Stimulated activated naive B cell treated with anti-CD40 and anti-IgM and Interleukin-4, amounts not matched to agents 10 μg/mL and 1 μg/mL and 100 μg/mL, for 72 hours (primary cell): ENCODE data around the gene PIP5K1C.

Experiments used
- ATAC-seq, 2 donors: fragments of 150-1000 bp; cut with Tn5 transposase; replicated peaks; 2 replicates each; pipeline ENCODE4 v1.10.0; 2021; ENCODE audit warnings: moderate library complexity in 1 of 2
- DNase-seq: peaks from one replicate; pipeline ENCODE4 v3.0.0; 2021
- H3K27ac Mint-ChIP-seq: one replicate; pipeline ENCODE4 v1.8.0; 2022; ENCODE audit warnings: mild to moderate bottlenecking, mixed read lengths
- H3K27me3 Mint-ChIP-seq, 2 donors: one replicate each; pipeline ENCODE4 v1.8.0; 2022; ENCODE audit warnings: mixed read lengths in 2 of 2
- H3K36me3 Mint-ChIP-seq, 2 donors: one replicate each; pipeline ENCODE4 v1.8.0; 2022; ENCODE audit warnings: mixed read lengths in 2 of 2, mild to moderate bottlenecking in 1 of 2
- H3K4me1 Mint-ChIP-seq, 2 donors: one replicate each; pipeline ENCODE4 v1.8.0; 2022; ENCODE audit warnings: mixed read lengths in 2 of 2, mild to moderate bottlenecking in 1 of 2
- H3K4me3 Mint-ChIP-seq, 2 donors: one replicate each; pipeline ENCODE4 v1.8.0; 2022; ENCODE audit warnings: mild to moderate bottlenecking in 2 of 2, mixed read lengths in 2 of 2, moderate library complexity in 1 of 2
- H3K9me3 Mint-ChIP-seq, 2 donors: one replicate each; pipeline ENCODE4 v1.8.0; 2022; ENCODE audit warnings: mixed read lengths in 2 of 2, mild to moderate bottlenecking in 1 of 2

PIP5K1C gene

DNA sequence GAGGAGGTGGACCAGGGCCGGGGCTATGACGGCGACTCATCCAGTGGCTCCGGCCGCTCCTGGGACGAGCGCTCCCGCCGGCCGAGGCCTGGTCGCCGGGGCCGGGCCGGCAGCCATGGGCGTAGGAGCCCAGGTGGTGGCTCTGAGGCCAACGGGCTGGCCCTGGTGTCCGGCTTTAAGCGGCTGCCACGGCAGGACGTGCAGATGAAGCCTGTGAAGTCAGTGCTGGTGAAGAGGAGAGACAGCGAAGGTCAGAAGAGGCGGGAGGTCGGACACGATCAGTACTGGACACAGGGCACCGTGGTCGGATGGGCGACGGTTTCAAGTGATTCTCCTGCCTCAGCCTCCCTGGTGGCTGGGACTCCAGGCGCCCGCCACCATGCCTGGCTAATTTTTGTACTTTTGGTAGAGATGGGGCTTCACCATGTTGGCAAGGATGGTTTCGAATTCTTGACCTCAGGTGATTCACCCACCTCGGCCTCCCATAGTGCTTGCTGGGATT is 30.2 kb upstream of the PIP5K1C start:
- ATAC-seq, result no peak

DNA sequence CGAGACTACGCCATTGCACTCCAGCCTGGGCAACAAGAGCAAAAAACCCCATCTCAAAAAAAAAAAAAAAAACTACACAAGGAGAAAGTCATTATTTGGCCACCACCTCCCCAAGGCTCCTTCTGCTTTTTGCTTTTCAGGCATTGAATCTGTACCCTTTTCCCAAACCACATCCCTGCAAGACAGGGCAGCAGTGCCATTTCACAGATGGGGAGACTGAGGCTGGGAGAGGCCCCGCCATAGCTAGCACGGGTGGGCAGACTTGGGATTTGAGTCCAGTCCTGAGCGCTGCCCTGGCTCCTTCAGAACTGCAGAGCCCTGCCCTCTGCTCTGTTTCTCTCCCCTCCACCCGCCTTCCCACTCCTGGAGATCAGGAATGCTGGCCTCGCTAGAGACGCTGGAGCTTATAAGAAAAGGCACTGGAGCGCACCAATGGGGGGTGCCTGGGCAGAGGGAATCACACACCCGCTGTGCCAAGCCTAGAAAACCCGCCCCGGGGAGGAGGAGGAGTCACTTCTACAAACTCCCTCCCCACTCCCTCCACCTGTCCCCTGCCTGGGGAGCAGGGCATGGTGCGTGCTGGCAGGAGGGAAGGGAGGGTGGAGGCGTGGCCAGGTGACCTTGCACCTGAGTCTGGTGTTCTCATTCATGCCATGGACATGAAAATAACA is 25.5 kb upstream of the PIP5K1C start:
- H3K27me3 Mint-ChIP-seq, result peaks cover 17 to 28% of the 10 kb centered on the region in 2 donors
- peaks cover 0 to 1% of the 10 kb centered on the region in 2 donors for H3K36me3 Mint-ChIP-seq
- no peak for DNase-seq
- H3K27ac Mint-ChIP-seq, result no peak overlapping the region
- ATAC-seq, result no peak
- H3K4me1 Mint-ChIP-seq, result peaks cover 4 to 16% of the 10 kb centered on the region in 2 donors
- H3K9me3 Mint-ChIP-seq, result no peaks in the 10 kb centered on the region
- H3K4me3 Mint-ChIP-seq, result no peak overlapping the region

More for the DNA sequence above, 30.2 kb upstream of the PIP5K1C start:
- Mint-ChIP-seq H3K4me1 (no peaks in the 10 kb centered on the region), H3K36me3 (no peaks in the 10 kb centered on the region), H3K27ac (no peak overlapping the region), H3K9me3 (peaks cover 0 to 2% of the 10 kb centered on the region in 2 donors), H3K4me3 (no peak overlapping the region), H3K27me3 (peaks cover 0 to 8% of the 10 kb centered on the region in 2 donors)
- DNase-seq, result no peak

DNA sequence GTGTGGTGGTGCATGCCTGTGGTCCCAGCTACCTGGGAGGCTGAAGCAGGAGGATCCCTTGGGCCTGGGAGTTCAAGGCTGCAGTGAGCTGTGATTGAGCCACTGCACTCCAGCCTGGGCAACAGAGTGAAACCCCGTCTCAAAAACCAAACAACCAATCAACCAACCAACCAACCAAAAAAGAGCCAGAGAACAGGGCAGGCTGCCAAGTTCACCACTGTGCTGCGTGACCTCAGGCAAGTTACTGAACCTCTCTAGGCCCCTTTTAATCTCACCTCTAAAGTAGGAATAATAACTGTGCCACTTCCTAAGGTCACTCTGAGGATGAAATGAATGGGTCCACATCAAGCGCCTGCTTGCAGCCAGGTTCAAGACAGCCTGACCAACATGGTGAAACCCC is 24.9 kb upstream of the PIP5K1C start:
- Mint-ChIP-seq H3K27me3 (peaks cover 17 to 35% of the 10 kb centered on the region in 2 donors), H3K9me3 (no peaks in the 10 kb centered on the region), H3K27ac (no peak overlapping the region), H3K4me1 (peaks cover 4 to 16% of the 10 kb centered on the region in 2 donors), H3K36me3 (peaks cover 0 to 1% of the 10 kb centered on the region in 2 donors), H3K4me3 (no peak overlapping the region)
- ATAC-seq (no peak), DNase-seq (no peak)

DNA sequence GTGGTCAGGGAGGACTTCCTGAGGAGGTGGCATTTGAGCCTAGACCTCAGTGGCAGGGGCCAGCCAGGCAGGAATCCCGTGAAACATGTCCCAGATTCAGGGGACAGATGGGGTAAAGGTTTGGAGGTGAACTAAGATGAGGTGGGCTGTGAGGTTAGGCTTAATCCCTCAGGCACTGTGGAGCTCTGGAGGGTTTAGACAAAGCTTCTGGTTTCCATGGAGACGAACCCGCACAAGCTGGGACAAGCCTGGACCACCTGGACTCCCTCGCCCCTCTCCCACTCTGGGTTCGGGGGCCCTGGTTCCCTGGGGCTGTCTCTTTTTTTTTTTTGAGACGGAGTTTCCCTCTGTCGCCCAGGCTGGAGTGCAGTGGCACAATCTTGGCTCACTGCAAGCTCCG is 23.6 kb upstream of the PIP5K1C start:
- no peak for DNase-seq
- no peak overlapping the region for H3K4me3 Mint-ChIP-seq
- H3K27me3 Mint-ChIP-seq, result peaks cover 17 to 43% of the 10 kb centered on the region in 2 donors
- H3K36me3 Mint-ChIP-seq, result peaks cover 0 to 1% of the 10 kb centered on the region in 2 donors
- no peaks in the 10 kb centered on the region for H3K9me3 Mint-ChIP-seq
- peaks cover 9 to 16% of the 10 kb centered on the region in 2 donors for H3K4me1 Mint-ChIP-seq
- no peak for ATAC-seq
- H3K27ac Mint-ChIP-seq, result no peak overlapping the region

DNA sequence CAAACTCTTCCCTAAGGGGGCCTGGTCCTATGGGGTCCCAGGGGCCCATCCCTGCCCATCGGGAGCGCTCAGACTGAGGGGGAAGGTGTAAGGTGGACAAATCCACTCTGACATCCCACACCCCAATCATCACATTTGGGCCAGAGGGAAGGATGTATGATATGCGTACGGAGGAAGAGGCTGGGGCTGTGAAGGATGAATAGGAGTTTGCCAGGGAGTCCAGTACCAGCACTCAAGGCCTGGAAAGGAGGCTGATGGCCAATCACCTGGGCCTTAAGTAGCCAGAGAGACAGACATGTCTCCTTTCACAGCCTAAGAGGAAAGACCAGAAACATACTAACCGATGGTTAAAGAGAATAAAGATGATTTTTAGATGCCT is 22.8 kb upstream of the PIP5K1C start:
- Mint-ChIP-seq H3K4me3 (no peak overlapping the region), H3K9me3 (no peaks in the 10 kb centered on the region), H3K27me3 (peaks cover 17 to 48% of the 10 kb centered on the region in 2 donors), H3K27ac (no peak overlapping the region), H3K36me3 (peaks cover 0 to 1% of the 10 kb centered on the region in 2 donors), H3K4me1 (peaks cover 9 to 16% of the 10 kb centered on the region in 2 donors)
- ATAC-seq, result no peak
- DNase-seq, result no peak

DNA sequence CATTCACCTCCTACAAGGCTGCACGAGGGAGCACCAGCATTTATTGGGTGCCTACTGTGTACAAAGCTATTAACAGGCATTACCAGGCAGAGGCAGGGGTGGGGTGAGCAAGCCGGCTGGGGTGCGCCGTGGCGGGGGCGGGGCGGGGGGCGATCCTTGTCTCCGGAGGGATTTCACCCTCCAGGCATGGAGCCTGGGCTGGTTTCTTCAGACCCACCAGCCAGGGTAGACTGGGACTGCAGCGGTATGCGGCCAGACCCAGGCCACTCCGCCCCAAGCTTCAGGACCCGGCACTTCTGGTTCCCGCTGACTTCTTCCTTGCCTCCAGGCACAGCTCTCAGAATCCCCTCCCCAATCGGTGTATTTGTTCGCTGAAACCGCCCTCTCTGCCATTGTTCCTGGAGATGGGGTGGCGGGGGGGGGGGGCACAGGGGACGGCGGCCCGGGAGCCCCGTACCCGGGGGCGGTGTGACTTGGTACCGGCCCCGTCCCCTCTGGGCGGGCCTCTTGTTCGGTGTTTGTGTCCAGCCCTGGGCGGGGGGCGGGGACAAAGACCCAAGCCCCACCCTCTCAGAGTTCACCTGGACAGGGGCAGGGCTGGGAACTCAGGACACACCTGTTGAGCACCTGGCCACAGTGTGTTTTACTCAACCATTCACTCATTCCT is 22.3 kb upstream of the PIP5K1C start:
- Mint-ChIP-seq H3K4me3 (peak overlapping the region; percentile 21 to 29), H3K27ac (no peak overlapping the region)
- ATAC-seq, result no peak

DNA sequence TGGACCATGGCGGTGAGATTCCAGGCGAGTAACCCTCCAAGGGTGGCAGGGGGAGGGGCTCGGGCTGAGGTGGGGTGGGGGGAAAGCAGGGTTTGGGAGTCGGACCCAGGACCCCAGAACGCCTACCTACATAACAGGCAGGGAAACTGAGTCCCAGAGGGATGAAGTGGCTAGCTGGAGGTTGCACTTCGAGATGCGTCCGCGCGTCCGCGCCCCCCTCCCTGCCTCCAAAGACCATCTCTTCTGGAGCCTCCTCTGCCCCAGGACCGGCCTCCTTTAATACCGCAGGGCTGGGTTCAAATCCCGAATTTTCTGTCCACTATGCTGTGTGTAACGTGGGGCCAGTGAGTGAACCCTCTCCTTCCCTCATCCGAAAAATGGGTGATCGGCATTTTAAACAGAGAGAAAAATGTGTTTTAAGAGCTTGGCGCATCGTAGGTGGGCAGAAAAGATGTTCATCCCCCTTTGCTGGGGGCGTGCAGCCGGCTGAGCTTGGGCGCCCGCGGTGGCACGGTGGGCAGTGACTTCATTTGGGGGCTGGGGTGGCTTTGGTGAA is 21.7 kb upstream of the PIP5K1C start:
- peaks cover 17 to 48% of the 10 kb centered on the region in 2 donors for H3K27me3 Mint-ChIP-seq
- DNase-seq (no peak), ATAC-seq (no peak)
- H3K4me1 Mint-ChIP-seq, result peaks cover 9 to 16% of the 10 kb centered on the region in 2 donors
- H3K27ac Mint-ChIP-seq, result no peak overlapping the region
- peak overlapping the region; percentile 21 to 73 for H3K4me3 Mint-ChIP-seq
- peaks cover 0 to 1% of the 10 kb centered on the region in 2 donors for H3K36me3 Mint-ChIP-seq
- no peaks in the 10 kb centered on the region for H3K9me3 Mint-ChIP-seq

More for the DNA sequence above, 22.3 kb upstream of the PIP5K1C start:
- Mint-ChIP-seq H3K27me3 (peaks cover 17 to 48% of the 10 kb centered on the region in 2 donors), H3K9me3 (no peaks in the 10 kb centered on the region), H3K4me1 (peaks cover 9 to 16% of the 10 kb centered on the region in 2 donors), H3K36me3 (peaks cover 0 to 1% of the 10 kb centered on the region in 2 donors)
- no peak for DNase-seq

DNA sequence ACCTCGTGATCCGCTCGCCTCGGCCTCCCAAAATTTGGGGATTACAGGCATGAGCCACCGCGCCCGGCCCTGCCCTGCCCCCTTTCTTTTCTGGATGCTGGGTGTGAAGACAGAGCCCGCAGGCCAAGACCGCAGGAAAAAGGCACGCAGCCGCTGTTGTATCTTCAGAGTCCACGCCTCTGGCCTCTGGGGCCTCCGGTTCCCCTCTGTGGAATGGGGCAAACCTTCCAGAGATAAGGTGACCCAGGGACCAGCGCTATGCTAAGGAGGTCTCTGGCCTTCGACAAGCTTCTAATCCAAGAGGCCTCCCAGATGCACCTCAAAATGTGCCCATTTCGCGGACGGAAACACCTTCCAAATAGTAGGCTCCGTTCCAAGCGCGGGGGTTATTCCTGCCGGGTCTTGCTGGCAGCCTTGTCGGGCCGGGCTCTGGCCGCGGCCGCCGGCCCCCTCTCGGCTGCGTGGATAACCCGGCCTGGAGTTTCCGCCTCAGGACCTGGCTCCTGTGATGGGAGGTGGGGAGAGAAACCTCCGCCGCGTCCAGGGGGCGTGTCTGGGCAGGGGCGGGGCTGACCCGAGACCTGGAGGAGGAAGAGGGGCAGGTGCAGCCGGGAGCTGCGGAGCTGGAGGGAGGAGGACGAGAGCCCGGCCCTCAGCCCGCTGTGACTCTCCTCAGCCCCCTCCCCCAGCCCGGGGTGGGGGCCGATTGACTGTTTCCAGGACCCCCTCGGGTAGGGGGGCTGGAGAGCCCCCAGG is 21.0 kb upstream of the PIP5K1C start:
- peak; percentile 81 to 93 for ATAC-seq
- Mint-ChIP-seq H3K36me3 (peaks cover 0 to 1% of the 10 kb centered on the region in 2 donors), H3K9me3 (no peaks in the 10 kb centered on the region), H3K4me1 (peaks cover 9 to 16% of the 10 kb centered on the region in 2 donors), H3K27ac (peak overlapping the region; percentile 25), H3K27me3 (peaks cover 17 to 48% of the 10 kb centered on the region in 2 donors), H3K4me3 (peak overlapping the region; percentile 72 to 73)
- peak; percentile 86 for DNase-seq

DNA sequence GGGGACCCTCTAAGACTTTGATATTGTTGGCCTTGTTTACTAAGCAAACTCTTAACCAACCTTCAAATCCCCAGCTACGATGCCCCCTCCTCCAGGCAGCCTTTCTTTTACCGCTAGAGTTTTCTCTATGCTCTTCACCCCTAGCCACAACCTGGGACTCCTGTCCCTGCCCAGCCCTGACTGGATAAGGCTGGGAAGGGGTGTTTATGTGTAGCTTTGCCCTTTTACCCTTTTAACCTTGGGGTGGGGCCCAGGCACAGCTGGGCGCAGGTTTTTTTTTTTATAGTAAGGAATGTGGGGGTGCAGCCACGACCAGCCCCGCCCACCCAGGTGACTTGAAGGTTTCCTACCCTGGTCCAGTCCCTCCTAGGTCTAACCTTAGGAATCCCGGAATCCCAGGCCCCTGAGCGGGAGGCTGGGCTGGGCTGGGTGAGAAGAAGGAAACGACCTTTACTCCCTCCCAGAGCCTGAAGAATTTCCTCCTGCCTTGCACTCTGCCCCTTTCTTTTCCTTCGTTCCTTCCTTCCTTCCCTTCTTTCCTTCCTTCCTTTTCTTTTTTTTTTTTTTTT is 20.2 kb upstream of the PIP5K1C start:
- no peaks in the 10 kb centered on the region for H3K9me3 Mint-ChIP-seq
- no peak for ATAC-seq
- H3K36me3 Mint-ChIP-seq, result peaks cover 0 to 1% of the 10 kb centered on the region in 2 donors
- H3K4me3 Mint-ChIP-seq, result no peak overlapping the region
- peaks cover 9 to 16% of the 10 kb centered on the region in 2 donors for H3K4me1 Mint-ChIP-seq
- H3K27ac Mint-ChIP-seq, result peak overlapping the region; percentile 9
- peaks cover 17 to 48% of the 10 kb centered on the region in 2 donors for H3K27me3 Mint-ChIP-seq
- no peak for DNase-seq

DNA sequence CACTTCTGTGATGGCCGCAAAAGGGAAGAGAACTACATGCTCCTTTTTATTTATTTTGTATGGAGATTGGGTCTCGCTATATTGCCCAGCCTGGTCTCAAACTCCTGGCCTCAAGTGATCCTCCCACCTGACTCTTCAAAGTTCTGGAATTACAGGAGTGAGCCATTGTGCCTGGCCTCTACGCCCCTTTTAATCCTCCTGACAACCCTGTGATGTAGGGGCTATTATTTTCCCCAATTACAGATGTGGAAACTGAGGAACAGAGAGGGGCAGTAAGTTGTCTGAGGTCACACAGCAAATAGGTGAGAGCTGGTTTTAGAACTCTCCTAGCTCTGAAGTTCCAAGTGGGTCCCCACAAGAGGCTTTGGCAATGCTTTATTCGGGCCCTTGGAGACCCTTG is 19.6 kb upstream of the PIP5K1C start:
- Mint-ChIP-seq H3K36me3 (peaks cover 0 to 1% of the 10 kb centered on the region in 2 donors), H3K4me1 (peaks cover 9 to 16% of the 10 kb centered on the region in 2 donors), H3K4me3 (no peak overlapping the region), H3K27me3 (peaks cover 17 to 48% of the 10 kb centered on the region in 2 donors), H3K27ac (no peak overlapping the region), H3K9me3 (no peaks in the 10 kb centered on the region)
- no peak for ATAC-seq
- no peak for DNase-seq

DNA sequence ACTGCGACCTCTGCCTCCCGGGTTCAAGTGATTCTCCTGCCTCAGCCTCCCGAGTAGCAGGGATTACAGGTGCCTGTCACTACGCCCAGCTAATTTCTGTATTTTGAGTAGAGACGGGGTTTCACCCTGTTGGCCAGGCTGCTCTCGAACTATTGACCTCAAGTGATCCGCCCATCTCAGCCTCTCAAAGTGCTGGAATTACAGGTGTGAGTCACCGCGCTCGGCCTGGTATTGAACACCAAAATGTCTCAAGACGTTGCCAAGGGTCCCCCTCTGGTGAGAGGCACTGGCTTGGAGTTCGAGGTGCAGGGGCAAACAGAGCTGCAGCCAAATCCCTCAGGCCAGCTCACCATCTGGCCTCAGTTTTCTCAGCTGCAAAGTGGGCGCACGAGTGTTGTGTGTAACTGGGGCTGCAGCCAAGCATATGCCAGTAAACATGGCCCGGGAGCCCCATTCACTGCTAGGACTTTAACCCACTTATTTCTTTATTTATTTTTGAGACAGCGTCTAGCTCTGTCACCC is 15.9 kb upstream of the PIP5K1C start:
- H3K9me3 Mint-ChIP-seq, result no peaks in the 10 kb centered on the region
- no peak overlapping the region for H3K4me3 Mint-ChIP-seq
- ATAC-seq (no peak), DNase-seq (no peak)
- peaks cover 5 to 30% of the 10 kb centered on the region in 2 donors for H3K27me3 Mint-ChIP-seq
- no peak overlapping the region for H3K27ac Mint-ChIP-seq
- H3K4me1 Mint-ChIP-seq, result peaks cover 4 to 8% of the 10 kb centered on the region in 2 donors
- H3K36me3 Mint-ChIP-seq, result no peaks in the 10 kb centered on the region

DNA sequence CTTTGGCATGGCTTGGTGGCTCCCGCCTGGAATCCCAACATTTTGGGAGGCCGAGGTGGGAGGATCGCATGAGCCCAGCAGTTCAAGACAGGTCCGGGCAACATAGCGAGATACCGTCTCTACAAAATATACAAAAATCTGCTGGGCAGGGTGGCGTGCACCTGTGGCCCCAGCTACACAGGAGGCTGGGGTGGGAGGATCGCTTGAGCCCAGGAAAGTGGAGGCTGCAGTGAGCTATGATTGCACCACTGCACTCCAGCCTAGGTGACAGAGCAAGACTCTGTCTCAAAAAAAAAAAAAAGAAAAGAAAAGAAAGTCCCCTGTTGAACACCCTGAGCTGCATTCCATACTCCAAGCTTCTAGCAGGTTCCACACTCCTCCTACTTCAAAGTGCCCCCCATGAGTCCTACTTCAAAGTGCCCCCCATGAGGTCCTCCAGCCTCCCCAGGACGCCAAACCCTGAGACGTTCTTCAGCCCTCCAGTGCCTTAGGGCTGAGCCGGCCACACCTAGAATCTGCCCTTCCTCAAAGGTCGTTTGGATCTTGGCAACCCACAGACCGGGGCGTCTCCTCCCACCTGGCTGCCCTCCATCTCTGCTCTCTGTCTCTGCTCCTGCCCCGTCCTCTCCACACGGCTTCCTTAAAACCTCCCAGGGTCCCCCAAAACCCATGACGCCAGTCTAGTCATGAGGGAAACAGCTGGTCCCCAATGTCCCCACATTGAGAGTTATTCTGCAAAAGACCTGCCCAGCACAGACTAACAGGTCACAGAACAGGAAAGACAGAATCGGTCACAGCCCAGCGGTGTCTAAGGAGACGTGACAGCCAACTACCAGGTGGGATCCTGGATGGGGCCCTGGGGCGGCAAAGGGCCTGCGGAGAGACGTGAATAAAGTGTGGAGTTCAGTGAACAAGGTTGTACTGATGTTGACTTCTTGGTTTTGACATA is 12.7 kb upstream of the PIP5K1C start:
- H3K4me1 Mint-ChIP-seq, result peaks cover 6% of the 10 kb centered on the region in 2 donors
- peaks cover 11 to 30% of the 10 kb centered on the region in 2 donors for H3K27me3 Mint-ChIP-seq
- no peaks in the 10 kb centered on the region for H3K36me3 Mint-ChIP-seq
- DNase-seq (no peak), ATAC-seq (no peak)
- no peak overlapping the region for H3K27ac Mint-ChIP-seq
- H3K4me3 Mint-ChIP-seq, result no peak overlapping the region
- no peaks in the 10 kb centered on the region for H3K9me3 Mint-ChIP-seq
